HG03103 (cell line): ENCODE measurements around the gene SFSWAP.
"Not testable (repeated sequence)": the region's sequence is repeated elsewhere in the genome, so short reads cannot be mapped to it uniquely, and the experiment has no call there.

Source experiments
- ATAC-seq: cut with Tn5 transposase; IDR thresholded peaks from one replicate; pipeline ENCODE4 v1.9.1; 2021; ENCODE audit warnings: low read depth; ENCODE audit not compliant: unreplicated experiment

SFSWAP gene

DNA sequence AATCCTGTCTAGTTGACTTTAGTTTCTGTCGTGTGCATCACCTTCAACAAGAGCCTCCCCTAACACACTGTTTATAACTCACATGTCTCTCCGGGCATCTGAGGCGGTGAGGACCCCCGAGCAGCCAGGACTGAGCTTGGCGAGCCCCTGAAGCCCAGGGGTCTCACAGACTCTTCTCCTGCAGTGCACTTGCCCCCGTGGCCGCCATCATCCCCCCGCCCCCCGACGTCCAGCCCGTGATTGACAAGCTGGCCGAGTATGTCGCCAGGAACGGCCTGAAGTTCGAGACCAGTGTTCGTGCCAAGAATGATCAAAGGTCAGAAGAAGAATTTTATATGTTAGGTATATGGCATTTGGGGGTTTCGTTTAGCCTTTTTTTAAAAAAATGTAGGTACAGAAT is 43.3 kb downstream of the SFSWAP start:
- ATAC-seq: no peak

DNA sequence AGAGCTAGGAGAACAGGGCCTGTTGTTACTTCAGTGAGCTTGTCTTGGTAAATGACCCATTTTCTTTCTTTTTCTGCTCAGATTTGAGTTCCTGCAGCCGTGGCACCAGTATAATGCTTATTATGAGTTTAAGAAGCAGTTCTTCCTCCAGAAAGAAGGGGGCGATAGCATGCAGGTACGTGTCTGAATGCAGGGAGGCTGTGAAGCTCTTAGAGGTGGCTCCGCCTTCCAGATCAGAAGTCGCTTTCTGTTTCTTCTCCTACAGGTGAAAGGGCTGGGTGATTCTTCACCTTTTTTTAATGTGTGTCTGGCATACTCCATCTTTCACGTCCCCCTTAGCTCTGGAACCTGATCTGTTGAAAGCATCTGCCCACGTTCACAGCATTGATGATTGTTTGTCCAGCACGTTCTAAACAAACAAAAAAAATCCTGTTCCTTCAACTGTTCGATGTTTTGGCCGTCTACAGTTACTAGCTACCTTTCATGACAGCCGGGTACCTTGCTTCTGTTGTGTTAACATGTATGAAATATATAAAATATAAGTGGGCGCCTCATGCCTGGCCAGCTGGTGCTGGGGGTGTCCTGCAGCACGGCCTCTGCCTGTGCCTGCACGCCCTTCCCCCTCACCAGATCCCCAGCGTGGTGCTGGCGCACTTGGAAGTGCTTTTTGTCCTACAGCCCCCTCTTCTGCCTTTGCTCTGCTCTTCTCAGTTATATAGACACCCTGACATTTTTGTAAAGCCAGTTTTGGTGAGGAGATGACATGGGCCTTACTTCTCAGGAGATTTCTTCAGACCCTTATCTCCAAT is 44.6 kb downstream of the SFSWAP start:
- no peak for ATAC-seq

DNA sequence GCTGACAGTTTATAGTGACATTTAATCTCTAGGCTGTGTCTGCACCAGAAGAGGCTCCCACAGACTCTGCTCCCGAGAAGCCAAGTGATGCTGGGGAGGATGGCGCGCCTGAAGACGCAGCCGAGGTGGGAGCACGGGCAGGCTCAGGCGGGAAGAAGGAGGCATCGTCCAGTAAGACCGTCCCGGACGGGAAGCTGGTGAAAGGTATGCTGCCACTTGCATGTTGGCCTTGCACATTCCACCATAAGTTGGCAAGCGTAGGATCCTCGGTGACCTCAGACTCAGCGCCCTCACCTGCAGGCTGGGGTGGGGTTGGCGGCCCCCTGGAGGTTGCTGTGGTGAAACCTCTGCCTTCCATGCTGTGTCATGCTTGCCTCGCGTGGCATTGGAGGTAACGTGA is 45.6 kb downstream of the SFSWAP start:
- no peak for ATAC-seq

DNA sequence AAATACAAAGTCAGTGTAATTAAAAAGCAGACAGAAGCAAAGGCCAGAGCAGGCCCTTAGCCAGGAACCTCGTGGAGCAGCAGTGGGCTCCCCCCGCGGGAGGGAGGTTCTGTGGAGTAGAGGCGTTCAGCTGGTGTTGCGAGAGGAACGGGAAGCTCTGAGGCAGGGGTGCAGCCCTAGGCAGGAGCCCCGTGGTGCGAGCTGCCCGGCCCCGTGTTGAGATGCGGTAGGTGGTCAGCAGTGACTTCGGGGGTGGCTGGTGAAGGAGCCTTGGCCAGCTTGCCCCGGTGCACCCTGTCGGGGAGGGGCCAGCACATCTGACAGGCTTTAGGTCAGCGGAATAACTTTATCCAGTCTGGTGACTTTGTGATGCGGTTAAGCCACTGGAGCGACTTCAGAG is 46.2 kb downstream of the SFSWAP start:
- ATAC-seq: no peak

DNA sequence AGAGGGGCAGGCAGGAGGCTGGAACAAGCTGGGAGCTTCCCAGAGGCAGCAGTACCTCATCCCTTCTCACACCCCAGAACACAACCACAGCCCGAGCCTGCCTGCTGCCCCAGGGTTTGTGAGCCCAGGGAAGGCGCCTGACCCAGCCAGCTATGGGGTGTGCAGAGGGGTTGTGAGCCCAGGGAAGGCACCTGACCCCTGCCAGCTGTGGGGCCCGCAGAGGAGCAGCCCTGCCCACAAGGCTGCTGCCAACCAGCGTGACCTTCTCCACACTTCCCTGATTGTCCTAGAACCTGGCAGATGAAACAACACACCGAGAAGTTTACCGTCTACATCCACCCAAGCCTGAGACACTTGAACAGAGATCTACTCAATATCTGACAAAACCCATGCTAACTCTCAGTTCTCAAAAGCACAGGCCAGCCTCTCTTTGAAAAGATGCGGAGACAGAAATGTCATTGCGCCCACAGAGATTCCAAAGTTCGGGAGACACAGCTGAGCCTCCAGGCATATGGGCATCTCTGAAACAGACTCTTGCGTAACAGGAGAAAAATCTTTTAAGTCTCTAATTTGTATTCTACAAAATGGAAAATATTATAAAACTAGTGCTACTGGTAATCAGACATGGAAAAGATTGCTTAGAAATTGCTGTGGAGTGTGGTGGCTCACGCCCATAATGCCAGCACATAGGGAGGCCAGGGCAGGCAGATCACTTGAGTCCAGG is 47.3 kb downstream of the SFSWAP start:
- no peak for ATAC-seq

DNA sequence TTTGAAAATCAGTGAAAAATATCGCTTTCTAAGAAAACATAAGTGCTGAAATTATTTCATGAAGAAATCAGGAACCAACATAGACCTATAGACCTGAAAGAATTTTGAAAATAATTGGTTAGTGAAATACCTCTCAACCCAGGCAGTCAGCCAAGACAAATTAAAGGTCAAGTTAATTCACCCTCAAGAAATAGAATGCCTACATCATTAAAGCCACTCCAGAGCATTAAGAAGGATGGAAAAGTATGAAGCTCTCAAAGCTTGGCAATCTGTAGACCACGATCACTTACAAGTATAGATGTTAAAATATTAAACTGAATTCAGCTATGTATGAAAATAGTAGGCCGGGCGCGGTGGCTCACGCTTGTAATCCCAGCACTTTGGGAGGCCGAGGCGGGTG is 48.3 kb downstream of the SFSWAP start:
- no peak for ATAC-seq

DNA sequence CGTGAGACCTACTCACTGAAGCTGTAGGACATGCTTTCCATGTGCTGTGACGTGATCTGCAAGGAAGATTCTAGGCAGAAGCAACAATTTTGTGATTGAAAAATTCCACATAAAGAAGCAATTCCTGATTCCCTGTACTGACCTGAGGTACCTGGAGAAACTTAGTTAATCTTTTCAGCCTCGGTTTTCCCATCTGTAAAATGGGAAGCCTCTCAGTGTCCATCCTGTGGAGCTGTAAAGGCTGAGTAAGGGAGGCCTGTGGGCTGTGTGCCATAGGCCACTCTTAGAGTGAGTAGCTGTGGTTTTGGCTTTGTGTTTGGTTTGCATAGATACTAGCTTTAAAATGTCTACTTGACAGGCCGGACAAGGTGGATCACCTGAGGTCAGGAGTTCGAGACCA is 50.7 kb downstream of the SFSWAP start:
- ATAC-seq: no peak

DNA sequence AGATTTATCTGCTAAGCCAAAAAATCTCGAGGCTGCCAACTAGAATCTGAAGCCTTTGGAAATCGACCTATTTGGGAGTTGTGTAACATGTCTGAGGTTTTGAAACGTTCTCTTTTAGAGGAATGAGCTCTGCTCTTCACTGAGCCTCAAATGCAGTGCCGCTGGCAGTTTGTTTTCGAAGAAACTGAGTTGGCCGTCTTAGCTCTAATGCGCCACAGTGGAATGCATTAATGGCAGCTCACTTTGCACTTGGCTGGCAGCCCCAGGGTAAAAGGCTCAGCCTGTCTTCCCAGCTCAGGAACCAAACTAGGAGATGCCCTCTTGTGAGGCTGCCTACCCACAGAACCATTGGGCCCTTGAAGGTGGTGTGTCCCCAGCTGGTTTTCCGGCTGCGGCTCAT is 53.8 kb downstream of the SFSWAP start:
- no peak for ATAC-seq

DNA sequence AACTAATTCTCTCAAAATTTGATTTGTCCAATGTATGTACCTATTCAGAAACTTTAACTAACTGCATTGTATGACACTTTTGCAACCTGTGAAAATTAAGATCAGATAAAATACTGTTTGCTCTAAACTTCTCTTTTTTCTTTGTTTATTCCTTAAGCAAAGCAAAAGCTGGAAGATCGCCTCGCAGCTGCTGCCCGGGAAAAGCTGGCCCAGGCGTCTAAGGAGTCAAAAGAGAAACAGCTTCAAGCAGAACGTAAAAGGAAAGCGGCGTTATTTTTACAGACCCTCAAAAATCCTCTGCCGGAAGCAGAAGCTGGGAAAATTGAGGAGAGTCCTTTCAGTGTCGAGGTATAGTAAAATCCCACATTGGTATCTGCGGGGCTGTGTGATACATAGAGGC is 55.1 kb downstream of the SFSWAP start:
- ATAC-seq: no peak

DNA sequence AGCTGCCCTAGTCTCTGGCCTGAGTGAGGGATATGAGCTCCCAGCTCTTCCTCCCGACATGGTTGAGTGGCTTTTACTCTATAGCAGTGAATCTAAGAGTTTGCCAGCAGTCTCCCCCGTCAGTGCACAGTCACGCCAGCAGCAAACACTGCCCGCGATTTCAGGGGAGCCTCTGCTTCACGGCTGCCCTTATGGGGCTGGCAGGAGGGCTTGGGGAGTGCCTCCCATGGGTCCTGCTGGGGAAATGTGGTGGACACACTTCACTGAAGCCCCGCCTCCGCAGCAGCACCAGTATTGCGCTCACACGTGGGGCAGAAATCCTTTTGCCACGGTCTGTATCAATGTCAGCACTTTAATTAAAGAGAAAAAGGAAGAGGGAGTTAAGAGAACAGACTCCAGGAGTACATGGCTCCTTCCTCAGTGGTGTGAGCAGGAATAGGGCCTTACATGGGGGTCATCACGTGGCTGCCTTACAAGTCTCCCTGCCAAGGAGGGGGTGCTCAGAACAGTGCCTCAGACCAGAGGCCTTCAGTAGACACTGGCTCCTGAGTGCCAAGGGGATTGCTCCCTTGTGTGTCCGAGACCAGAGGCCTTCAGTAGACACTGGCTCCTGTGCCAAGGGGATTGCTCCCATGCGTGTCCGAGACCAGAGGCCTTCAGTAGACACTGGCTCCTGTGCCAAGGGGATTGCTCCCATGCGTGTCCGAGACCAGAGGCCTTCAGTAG is 55.7 kb downstream of the SFSWAP start:
- ATAC-seq: no peak

DNA sequence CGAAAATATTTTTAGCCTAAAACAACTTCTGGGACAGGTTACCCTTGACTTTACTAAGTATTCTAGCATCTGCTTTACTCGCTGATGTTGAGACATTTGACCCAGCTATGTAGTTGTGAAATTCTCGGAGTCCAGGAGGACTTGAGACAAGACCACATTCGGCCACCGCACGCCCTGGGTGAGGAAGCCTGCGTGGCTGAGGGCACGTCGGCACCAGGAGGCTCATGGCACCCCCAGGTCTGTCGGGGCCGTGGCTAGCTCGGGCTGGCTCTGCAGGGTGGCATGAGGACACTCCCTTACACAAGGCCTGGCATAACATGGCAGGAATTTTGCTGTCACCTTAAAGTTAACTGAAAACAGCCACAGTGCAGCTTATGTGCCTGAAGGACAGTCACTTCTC is 59.2 kb downstream of the SFSWAP start:
- no peak for ATAC-seq

DNA sequence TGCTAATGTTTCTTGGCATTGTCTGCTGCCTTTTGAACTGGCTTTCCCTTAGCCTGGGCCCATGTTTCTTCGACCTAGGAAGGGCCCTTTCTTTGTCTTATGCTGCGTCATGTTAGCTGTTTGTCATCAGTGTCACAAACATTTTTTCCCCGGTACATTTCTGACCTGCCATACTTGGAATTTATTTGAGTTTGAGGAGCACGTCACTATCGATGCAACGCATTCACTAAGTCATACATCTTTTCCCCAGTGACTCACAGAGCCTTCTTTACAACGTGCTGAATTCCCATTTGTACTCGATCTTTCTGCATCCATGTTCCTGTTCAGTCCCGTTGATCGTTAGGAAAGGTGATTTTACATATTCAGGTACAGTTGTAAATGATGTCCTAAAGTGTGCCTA is 61.1 kb downstream of the SFSWAP start:
- no peak for ATAC-seq

DNA sequence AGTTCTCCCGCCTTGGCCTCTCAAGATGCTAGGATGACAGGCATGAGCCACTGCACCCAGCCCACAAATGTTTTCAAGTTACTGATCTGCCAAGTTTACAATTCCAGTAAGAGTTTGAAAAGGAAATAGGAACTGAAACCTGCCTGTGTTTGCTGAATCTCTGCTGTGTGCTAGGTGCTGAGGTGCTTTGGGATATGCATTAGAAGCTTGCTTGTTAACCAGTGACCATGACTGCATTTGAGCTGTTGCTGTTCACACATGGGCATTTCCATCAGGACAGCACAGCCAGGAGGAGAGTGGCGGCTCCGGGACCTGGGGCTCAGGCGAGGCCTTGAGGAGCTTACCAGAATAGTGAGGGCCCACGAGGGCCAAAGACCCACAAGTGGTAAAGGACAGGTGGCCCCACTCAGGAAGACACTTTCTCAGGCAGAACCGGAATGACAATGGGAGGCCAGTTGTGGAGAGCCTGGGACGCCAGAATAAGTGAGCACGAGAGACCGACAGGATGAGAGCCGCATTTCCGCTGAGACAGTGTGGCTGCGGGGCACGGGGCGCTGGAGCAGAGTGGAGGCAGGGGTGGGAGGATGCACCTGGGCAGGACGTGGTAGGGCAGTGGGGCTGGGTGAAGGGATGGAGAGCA is 62.8 kb downstream of the SFSWAP start:
- peak; percentile 80 for ATAC-seq

DNA sequence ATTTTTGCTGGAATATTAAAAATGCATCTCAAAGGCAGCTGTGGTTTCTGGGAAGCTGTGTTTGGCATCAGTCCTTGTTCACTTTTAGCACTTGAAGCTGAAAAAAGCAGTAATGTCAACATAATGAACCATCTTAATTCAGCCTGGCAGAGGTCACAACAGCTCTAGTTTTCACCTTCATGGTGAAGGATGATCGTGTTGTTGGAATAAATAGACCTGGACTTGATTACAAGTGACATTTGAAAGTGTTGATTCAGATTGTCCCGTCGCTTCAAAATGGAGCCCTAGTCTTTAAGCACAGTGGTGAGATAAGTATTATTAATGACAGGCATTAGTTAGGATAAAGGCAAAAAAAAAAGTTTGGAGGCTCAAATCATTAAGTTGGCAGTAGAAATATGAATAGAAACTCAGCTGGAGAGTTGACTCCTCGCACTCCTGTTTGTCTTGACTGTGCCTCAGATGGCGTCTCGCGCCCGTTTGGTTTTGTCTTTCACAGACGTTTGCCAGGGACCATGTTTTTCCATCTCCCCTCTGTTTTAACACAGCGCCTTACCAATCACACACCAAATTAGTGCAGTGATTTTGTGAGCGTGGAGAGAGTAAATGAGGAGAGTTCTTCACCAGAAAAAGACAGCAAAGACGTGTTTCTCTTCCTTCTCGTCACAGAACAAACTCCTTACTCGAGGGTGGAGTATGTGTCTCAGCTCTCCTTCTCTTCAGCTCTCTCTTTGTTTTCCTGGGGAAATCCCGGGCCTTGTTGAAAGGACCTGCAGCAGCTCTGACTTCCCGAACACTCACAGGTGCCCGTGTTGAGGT is 63.9 kb downstream of the SFSWAP start:
- ATAC-seq: no peak

DNA sequence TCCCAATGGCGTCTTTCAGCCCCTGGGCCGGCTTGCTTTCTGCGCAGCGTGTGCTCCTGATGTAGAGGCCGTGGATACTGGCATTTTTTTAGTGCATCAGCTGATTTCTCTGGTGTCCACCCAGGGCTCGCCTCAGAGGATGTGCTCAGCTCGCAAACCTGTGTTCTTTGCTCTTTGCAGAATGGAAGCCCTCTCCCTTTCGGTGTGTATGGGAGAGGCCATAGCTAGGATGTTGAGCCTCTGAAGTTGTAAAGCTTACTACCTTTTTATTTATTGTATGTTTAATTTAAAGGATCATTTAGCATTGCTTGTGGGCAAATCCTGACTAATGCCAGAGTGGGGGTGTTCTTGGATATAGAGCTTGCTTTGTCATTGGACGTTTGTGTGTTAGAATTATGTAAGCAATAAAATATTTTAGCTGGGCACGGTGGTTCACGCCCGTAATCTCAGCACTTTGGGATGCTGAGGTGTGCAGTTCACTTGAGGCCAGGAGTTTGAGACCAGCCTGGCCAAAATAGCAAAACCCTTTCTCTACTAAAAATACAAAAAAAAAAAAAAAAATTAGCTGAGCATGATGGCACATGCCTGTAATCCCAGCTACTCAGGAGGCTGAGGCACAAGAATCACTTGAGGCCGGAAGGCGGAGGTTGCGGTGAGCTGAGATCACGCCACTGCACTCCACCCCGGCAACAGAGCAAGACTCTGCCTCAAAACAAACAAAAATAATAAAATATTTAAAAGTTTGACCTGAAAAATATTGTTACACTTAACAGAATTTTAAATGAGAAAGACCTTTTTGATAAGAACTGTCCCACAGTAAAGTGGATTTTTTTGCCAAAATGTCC is 64.7 kb downstream of the SFSWAP start:
- no peak for ATAC-seq

DNA sequence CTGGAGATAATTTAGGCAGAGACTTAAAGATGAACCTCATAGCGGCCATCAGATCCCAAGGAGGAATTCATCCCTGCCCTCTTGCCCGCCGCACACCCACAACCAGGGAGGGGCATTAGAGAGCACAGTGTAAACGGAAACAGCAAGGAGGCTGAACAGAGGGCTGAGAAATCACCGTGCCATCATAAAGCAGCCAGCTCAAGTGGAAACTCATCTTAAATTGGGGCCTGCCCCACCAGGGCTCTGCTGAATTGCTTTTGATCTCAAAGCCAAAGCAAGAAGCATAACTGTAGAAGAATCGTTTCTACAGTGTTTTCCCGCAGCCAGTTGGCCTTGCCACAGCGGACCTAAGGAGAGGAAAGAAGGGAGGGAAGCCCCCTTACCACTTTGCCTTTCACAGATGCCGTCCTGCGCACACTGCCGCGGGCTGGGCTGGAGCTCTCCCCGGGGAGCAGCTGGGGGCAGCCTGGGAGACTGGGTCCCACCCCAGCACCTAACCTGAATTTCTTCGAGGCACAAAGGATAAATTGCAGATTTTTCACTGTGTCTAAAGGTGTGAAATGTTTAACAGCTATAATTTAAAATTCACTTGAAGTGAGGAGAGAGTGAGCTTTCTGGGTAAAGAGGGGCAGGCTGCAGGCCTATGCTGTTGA is 65.5 kb downstream of the SFSWAP start:
- ATAC-seq: no peak

DNA sequence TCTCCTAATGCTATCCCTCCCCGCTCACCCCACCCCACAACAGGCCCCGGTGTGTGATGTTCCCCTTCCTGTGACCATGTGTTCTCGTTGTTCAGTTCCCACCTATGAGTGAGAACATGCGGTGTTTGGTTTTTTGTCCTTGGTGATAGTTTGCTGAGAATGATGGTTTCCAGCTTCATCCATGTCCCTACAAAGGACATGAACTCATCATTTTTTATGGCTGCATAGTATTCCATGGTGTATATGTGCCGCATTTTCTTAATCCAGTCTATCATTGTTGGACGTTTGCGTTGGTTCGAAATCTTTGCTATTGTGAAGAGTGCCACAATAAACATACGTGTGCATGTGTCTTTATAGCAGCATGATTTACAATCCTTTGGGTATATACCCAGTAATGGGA is 66.4 kb downstream of the SFSWAP start:
- not testable (repeated sequence) for ATAC-seq

DNA sequence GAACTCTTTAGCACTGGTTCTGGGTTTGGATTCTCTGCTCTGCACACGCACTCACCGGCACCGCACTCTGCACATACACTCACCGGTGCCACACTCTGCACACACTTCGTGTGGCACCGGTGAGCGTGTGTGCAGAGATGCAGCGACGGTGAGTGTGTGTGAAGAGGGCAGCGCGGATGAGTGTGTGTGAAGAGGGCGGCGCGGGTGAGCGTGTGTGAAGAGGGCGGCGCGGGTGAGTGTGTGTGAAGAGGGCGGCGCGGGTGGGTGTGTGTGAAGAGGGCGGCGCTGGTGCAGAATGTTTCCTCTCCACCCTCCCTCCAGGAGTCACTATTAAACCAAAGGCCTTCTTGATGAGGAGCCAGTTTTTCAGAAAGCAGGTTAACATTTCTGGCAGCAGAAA is 68.1 kb downstream of the SFSWAP start:
- no peak for ATAC-seq

DNA sequence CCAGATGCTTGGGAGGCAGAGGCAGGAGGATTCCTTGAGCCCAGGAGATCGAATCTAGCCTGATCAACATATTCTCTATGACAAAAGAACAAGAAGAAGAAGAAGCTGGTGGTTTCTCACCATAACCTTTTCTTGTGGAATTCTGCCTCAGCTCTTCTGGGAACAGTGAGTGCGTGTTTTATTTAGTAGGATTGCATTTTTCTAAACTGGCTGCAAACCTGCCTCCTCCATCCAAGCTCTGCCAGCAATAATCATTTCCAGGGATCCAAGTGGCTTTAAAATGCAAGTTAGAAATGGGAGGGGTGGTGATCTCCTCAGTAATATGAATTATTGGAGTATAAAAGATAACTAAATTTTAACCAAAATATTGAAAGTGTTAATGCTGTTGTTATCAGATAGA is 71.2 kb downstream of the SFSWAP start:
- no peak for ATAC-seq
